Heart left ventricle (tissue), 16 donors: ENCODE measurements around the gene MYOM1. TPM values are rescaled to one million over a fixed set of nuclear protein-coding genes. Genes with fewer than 3 reads are reported as not detected.

Experiments used
- ATAC-seq, 4 donors: fragments of 200-7000 bp; cut with Tn5 transposase; one replicate each; pipeline ENCODE4 v1.9.1; 2020 to 2022; ENCODE audit warnings: moderate library complexity in 4 of 4, mild to moderate bottlenecking in 3 of 4, moderate number of reproducible peaks in 1 of 4
- DNase-seq, 5 donors: peaks; one replicate each; pipeline ENCODE4 v3.0.0-alpha.2; 2020
- H3K27ac ChIP-seq, 12 donors: fragments of 200-600 bp; sonication (generic) in 4 of 12; one replicate each; pipeline versions ENCODE4 v1.5.0 to v1.8.0; 2016 to 2022; ENCODE audit warnings: mild to moderate bottlenecking in 2 of 12
- H3K27me3 ChIP-seq, 9 donors: fragments of 200-600 bp; sonication (generic) in 2 of 9; one replicate each; pipeline versions ENCODE4 v1.5.1 to v1.8.0; 2016 to 2022; ENCODE audit warnings: mild to moderate bottlenecking in 3 of 9
- H3K36me3 ChIP-seq, 9 donors: fragments of 200-600 bp; sonication (generic) in 2 of 9; one replicate each; pipeline versions ENCODE4 v1.5.0 to v1.8.0; 2018 to 2022; ENCODE audit warnings: mild to moderate bottlenecking in 2 of 9
- H3K4me1 ChIP-seq, 12 donors: fragments of 200-600 bp; sonication (generic) in 4 of 12; one replicate each; pipeline versions ENCODE4 v1.5.0 to v1.8.0; 2016 to 2022; ENCODE audit warnings: mild to moderate bottlenecking in 3 of 12
- H3K4me3 ChIP-seq, 12 donors: fragments of 200-600 bp; sonication (generic) in 4 of 12; one replicate each; pipeline versions ENCODE4 v1.5.0 to v1.8.0; 2017 to 2022; ENCODE audit warnings: mild to moderate bottlenecking in 9 of 12, moderate library complexity in 4 of 12
- H3K9me3 ChIP-seq, 12 donors: fragments of 200-600 bp; sonication (generic) in 4 of 12; one replicate each; pipeline versions ENCODE4 v1.5.0 to v1.8.0; 2016 to 2022; ENCODE audit warnings: mild to moderate bottlenecking in 1 of 12
- CTCF ChIP-seq, 12 donors: fragments of 200-600 bp; sonication (generic) in 4 of 12; IDR thresholded peaks; one replicate each; pipeline versions ENCODE4 v1.5.0 to v1.8.0; 2018 to 2022; ENCODE audit warnings: antibody characterized with exemption in 12 of 12, mild to moderate bottlenecking in 5 of 12
- POLR2A ChIP-seq, 2 donors: fragments of 450-650 bp; IDR thresholded peaks; one replicate each; pipeline ENCODE4 v1.6.1; 2017; ENCODE audit warnings: antibody characterized with exemption in 2 of 2, mild to moderate bottlenecking in 2 of 2, moderate library complexity in 2 of 2
- WGBS, 4 donors: extraction: QIAGEN DNeasy Blood & Tissue Kit in 2 of 4; methylation state at CpG; one replicate each; pipeline versions ENCODE4 v1.1.5 to v1.1.7; 2013 to 2018; 5-methylcytosine and 5-hydroxymethylcytosine counted together
- intact Hi-C, 10 donors: fragments of 100-400 bp; cut with DNase I; formaldehyde crosslinking; loops; one replicate each; pipeline versions ENCODE4 v1.11.1 to v1.14.2; 2022
- polyA plus RNA-seq, 2 donors: library from polyadenylated mRNA; stranded (reverse); fragments of 200-250 nt; gene quantifications; one replicate each; pipeline ENCODE4 v1.2.3, GENCODE V29; 2013
- total RNA-seq, 9 donors: library from RNA; depleted of rRNA in 2 of 9; stranded (reverse); fragments of >200 nt in 2 of 9; fragmentation: NEBNext Ultra II Directional in 3 of 9; extraction: Animal tissue kit (Norgen Biotek cat#: 25700) in 3 of 9; gene quantifications; one replicate each; pipeline versions ENCODE4 v1.1.0 to v1.2.4, GENCODE V29; 2016 to 2023
- donor health status: ischemic (EF 13 %, LVEDD 7.1; RV severe dilation, severe dysfunction).
- donor health status: healthy with polysubstance abuse.
- donor health status: DM: no; HTN: yes; CAD: no.
- donor health status: DM: no; HTN: no; CAD: no.
- donor health status: ischemic (EF 25% LVEDD 6.9; RV normal size, moderate dysfunction).
- donor health status: ischemic (EF 25% LVEDD 5.7; RV mildly dilated, moderate dysfunction).
- donor health status: healthy.
- donor health status: DM: yes; HTN: yes; CAD: no.
- donor health status: ischemic (EF 35%, LVEDD 5.7; RV mildly dilated, moderate dysfunction).
- donor health status: nonischemic (EF 11% LVEDD 7.7; RV severe dilation, severe dysfunction).
- donor health status: DM: yes; HTN: yes; CAD: no.
- donor health status: PGD.
- donor health status: ischemic (EF 29% LVEDD 5.4; RV normal size, mild dysfunction).
- donor health status: nonischemic (EF 23%, LVEDD 6.1; RV moderate dilation, normal function).

The MYOM1 gene
- total and polyA plus RNA-seq, 11 donors, result 112 to 1,344 (median 801) TPM

DNA sequence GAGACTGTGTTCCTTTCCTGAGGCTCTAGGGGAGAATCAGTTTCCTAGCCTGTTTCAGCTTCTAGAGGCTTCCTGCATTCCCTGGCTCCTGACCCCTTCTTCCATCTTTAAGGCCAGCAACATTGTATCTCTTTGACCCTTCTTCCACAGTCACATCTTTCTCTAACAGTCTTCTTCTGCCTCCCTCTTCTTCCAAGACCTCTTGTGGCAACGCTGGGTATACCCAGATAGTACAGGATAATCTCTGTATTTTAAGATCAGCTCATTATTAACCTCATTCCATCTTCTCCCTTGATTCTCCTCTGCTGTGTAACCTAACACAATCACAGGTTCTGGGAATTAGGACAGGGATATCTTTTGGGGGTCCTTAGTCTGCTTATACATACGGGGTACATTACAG, 19.0 kb upstream of the MYOM1 start:
- WGBS, 4 donors, result 83 to 94% (median 88%) methylated on average over 2 of the region's 2 CpGs
- no peaks in the 10 kb centered on the region for H3K27me3 ChIP-seq
- DNase-seq, result no peak
- intact Hi-C loops, result loop anchor here in 2 of 10 donors (10.0 kb wide), 3 partner anchors 54 to 94 kb away; no protein-coding TSS in a partner anchor
- H3K4me3 ChIP-seq, result no peak overlapping the region
- peaks cover 0 to 6% (median 0%) of the 10 kb centered on the region in 9 donors for H3K36me3 ChIP-seq
- H3K9me3 ChIP-seq, result no peaks in the 10 kb centered on the region
- peaks cover 0 to 20% (median 0%) of the 10 kb centered on the region in 12 donors for H3K4me1 ChIP-seq
- no peak overlapping the region for H3K27ac ChIP-seq
- TF ChIP-seq CTCF (IDR thresholded peaks at IDR 0.05) (no peak), POLR2A (IDR thresholded peaks at IDR 0.05) (no peak)
- no peak for ATAC-seq

DNA sequence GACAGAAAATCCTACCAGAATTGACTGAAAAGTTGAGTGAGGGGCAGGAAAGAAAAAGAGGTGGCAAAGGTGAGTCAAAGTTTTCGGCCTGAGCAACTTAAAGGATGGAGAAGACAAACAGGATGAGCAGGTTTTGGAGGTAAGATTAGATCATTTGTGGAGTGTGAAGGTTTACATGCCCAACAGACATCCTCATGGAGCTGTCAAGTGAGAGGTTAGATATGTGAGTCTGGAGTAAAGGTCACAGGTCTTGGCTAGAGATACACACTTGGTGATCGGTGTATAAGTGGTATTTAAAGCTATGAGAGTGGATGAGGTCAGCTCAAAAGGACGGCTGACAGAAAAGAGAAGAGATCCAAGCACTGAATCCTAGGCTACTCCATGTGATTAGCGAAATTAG, 16.7 kb upstream of the MYOM1 start:
- intact Hi-C loops, result loop anchor here in 2 of 10 donors (10.0 kb wide), 3 partner anchors 52 to 92 kb away; no protein-coding TSS in a partner anchor
- Histone ChIP-seq H3K4me3 (no peak overlapping the region), H3K27me3 (no peaks in the 10 kb centered on the region), H3K9me3 (no peaks in the 10 kb centered on the region), H3K36me3 (no peaks in the 10 kb centered on the region), H3K4me1 (peaks cover 0 to 8% (median 0%) of the 10 kb centered on the region in 12 donors), H3K27ac (no peak overlapping the region)
- ATAC-seq, result peak in 3 of 4 donors; percentile 27 to 82 (median 46)
- TF ChIP-seq CTCF (IDR thresholded peaks at IDR 0.05) (no peak), POLR2A (IDR thresholded peaks at IDR 0.05) (no peak)
- no peak for DNase-seq
- WGBS, 4 donors, result 67 to 74% (median 70%) methylated on average over 4 of the region's 4 CpGs

DNA sequence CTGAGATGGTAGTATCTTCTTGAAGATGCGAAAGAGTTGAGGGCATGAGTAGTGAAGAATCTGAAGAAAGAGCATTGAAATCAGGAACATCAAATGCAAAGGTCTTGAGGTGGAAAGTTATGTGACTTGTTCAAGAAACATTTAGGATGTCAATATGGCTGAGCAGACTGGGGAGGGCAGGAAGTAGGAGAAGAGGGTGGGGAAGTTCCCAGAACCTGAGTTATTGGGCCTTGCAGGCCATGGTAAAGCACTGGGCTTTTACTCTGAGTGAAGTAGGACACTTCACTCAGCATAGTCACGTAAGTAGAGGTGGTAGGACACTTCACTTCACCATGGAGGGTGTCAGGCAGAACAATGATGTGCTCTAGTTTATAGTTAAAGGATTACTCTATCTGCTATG, 16.1 kb upstream of the MYOM1 start:
- WGBS, 4 donors, result 90 to 98% (median 97%) methylated on average over 2 of the region's 2 CpGs

DNA sequence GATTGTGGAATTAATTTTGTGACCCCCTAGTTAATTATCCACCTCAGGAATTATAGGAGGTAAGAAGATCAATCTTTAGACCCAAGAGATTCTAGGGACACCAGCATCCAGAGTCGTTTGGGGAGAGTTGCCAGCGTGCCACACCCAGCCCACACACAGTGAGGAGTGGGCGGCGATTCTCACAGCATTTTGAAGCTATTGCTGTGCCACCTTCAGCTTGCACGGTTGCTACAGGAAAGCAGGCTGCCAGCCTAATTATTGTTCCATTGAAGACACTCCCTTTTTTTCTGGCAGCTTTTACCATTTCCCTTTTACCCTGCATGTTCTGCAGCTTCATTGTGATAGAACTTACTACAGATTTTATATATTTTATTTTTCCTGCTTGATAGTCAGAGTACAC, 14.7 kb upstream of the MYOM1 start:
- Histone ChIP-seq H3K4me3 (no peak overlapping the region), H3K27ac (no peak overlapping the region), H3K9me3 (no peaks in the 10 kb centered on the region), H3K4me1 (peaks cover 0 to 12% (median 0%) of the 10 kb centered on the region in 12 donors), H3K36me3 (no peaks in the 10 kb centered on the region), H3K27me3 (no peaks in the 10 kb centered on the region)
- ATAC-seq (no peak), DNase-seq (no peak)
- WGBS, 4 donors, result 65 to 68% (median 67%) methylated on average over 5 of the region's 5 CpGs
- TF ChIP-seq CTCF (IDR thresholded peaks at IDR 0.05) (no peak), POLR2A (IDR thresholded peaks at IDR 0.05) (no peak)
- intact Hi-C loops, result loop anchor here in 2 of 10 donors (10.0 kb wide), 3 partner anchors 50 to 90 kb away; no protein-coding TSS in a partner anchor

More for the DNA sequence above, 16.1 kb upstream of the MYOM1 start:
- DNase-seq, result no peak
- H3K4me1 ChIP-seq, result peaks cover 0 to 7% (median 0%) of the 10 kb centered on the region in 12 donors
- H3K27ac ChIP-seq, result no peak overlapping the region
- no peaks in the 10 kb centered on the region for H3K9me3 ChIP-seq
- TF ChIP-seq CTCF (IDR thresholded peaks at IDR 0.05) (no peak), POLR2A (IDR thresholded peaks at IDR 0.05) (no peak)
- intact Hi-C loops, result loop anchor here in 2 of 10 donors (10.0 kb wide), 3 partner anchors 51 to 91 kb away; no protein-coding TSS in a partner anchor
- H3K27me3 ChIP-seq, result no peaks in the 10 kb centered on the region
- H3K4me3 ChIP-seq, result no peak overlapping the region
- ATAC-seq, result no peak
- no peaks in the 10 kb centered on the region for H3K36me3 ChIP-seq
